PC-3 (cell line): ENCODE results near the gene ELK4. TPM values are rescaled to one million over a fixed set of nuclear protein-coding genes. Genes with fewer than 3 reads are reported as not detected.

Experiments
- ATAC-seq: fragments of 200-7000 bp; cut with Tn5 transposase; 2 replicates; pipeline ENCODE4 v1.9.1; 2020; ENCODE audit warnings: mild to moderate bottlenecking, moderate library complexity
- BruUV-seq: library from RNA; stranded (reverse); fragments of 400-500 nt; replicated peaks from 2 replicates; lab custom pipeline; 2021; lab: Mats Ljungman, UMichigan
- CTCF ChIA-PET: fragments of 300-600 bp; sonication (Branson Sonifier 250); formaldehyde crosslinking; loops from one replicate; lab custom pipeline; 2022; ENCODE audit warnings: antibody characterized with exemption; lab: Charles Lee
- POLR2A ChIA-PET: fragments of 300-600 bp; sonication (Branson Sonifier 250); formaldehyde crosslinking; loops from one replicate; lab custom pipeline; 2022; ENCODE audit warnings: antibody characterized with exemption; ENCODE audit not compliant: unreplicated experiment; lab: Charles Lee
- DNase-seq: peaks from one replicate; pipeline ENCODE4 v3.0.0-alpha.2; 2015
- H2AFZ ChIP-seq: fragments of 300-600 bp; sonication (generic); 2 replicates; pipeline ENCODE4 v1.6.0; 2016; ENCODE audit warnings: antibody characterized with exemption, low read length
- H3F3A ChIP-seq: fragments of 300-600 bp; sonication (generic); one replicate; pipeline ENCODE4 v1.6.0; 2017; ENCODE audit warnings: antibody characterized with exemption, low read length, control low read depth, mild to moderate bottlenecking; ENCODE audit not compliant: unreplicated experiment
- H3K27ac ChIP-seq: fragments of 300-600 bp; sonication (generic); 2 replicates; pipeline ENCODE4 v1.5.1; 2016; ENCODE audit warnings: mild to moderate bottlenecking, low read length
- H3K27me3 ChIP-seq: fragments of 300-600 bp; sonication (generic); 2 replicates; pipeline ENCODE4 v1.6.1; 2016; ENCODE audit warnings: low read length, mixed read lengths
- H3K36me3 ChIP-seq: fragments of 300-600 bp; sonication (generic); 2 replicates; pipeline ENCODE4 v1.6.1; 2016; ENCODE audit warnings: low read depth, mixed run types, low read length, mixed read lengths
- H3K4me1 ChIP-seq: fragments of 300-600 bp; sonication (generic); 2 replicates; pipeline ENCODE4 v1.5.1; 2016; ENCODE audit warnings: low read length; ENCODE audit not compliant: insufficient read depth
- H3K4me2 ChIP-seq: fragments of 300-600 bp; sonication (generic); 2 replicates; pipeline ENCODE4 v1.6.0; 2016; ENCODE audit warnings: low read length
- H3K4me3 ChIP-seq: fragments of 300-600 bp; sonication (generic); 2 replicates; pipeline ENCODE4 v1.5.1; 2016; ENCODE audit warnings: mild to moderate bottlenecking, low read length, mixed read lengths
- H3K79me2 ChIP-seq: fragments of 300-600 bp; sonication (generic); 2 replicates; pipeline ENCODE4 v1.6.1; 2017; ENCODE audit warnings: low read length, mixed read lengths
- H3K9ac ChIP-seq: fragments of 300-600 bp; sonication (generic); 2 replicates; pipeline ENCODE4 v1.6.0; 2016; ENCODE audit warnings: mild to moderate bottlenecking, low read length
- H3K9me2 ChIP-seq: fragments of 300-600 bp; sonication (generic); replicated peaks from 2 replicates; pipeline ENCODE4 v1.6.1; 2016; ENCODE audit warnings: mixed run types, low read length, mixed read lengths
- H3K9me3 ChIP-seq: fragments of 300-600 bp; sonication (generic); 2 replicates; pipeline ENCODE4 v1.6.1; 2016; ENCODE audit warnings: low read length, mixed read lengths
- H4K20me1 ChIP-seq: fragments of 300-600 bp; sonication (generic); 2 replicates; pipeline ENCODE4 v1.6.1; 2016; ENCODE audit warnings: low read length, mixed read lengths
- EZH2 ChIP-seq: fragments of 300-600 bp; sonication (generic); IDR thresholded peaks from one replicate; pipeline ENCODE4 v1.6.1; 2017; ENCODE audit warnings: antibody characterized with exemption, mild to moderate bottlenecking, low read length; ENCODE audit not compliant: unreplicated experiment
- EZH2phosphoT487 ChIP-seq: fragments of 300-600 bp; sonication (generic); IDR thresholded peaks from 2 replicates; pipeline ENCODE4 v1.6.1; 2018; ENCODE audit warnings: mild to moderate bottlenecking, antibody characterized with exemption, low read length, borderline replicate concordance
- intact Hi-C: fragments of 100-400 bp; cut with micrococcal nuclease; formaldehyde crosslinking; loops from 2 replicates; pipeline ENCODE4 v1.9.0; 2023
- total RNA-seq: library from RNA; depleted of rRNA; stranded (reverse); fragments of >200 nt; gene quantifications from 2 replicates; pipeline ENCODE4 v1.2.3, GENCODE V29; 2014
- TF ChIP-seq, protein P1 (sequence below): fragments of 300-600 bp; sonication (generic); conservative IDR thresholded peaks from 2 replicates; pipeline ENCODE4 v1.5.1; 2017; ENCODE audit warnings: antibody characterized with exemption, low read depth, mild to moderate bottlenecking, low read length

The ELK4 gene
- total RNA-seq, 1 experiment from 2014 or later, result 16.3 TPM

DNA sequence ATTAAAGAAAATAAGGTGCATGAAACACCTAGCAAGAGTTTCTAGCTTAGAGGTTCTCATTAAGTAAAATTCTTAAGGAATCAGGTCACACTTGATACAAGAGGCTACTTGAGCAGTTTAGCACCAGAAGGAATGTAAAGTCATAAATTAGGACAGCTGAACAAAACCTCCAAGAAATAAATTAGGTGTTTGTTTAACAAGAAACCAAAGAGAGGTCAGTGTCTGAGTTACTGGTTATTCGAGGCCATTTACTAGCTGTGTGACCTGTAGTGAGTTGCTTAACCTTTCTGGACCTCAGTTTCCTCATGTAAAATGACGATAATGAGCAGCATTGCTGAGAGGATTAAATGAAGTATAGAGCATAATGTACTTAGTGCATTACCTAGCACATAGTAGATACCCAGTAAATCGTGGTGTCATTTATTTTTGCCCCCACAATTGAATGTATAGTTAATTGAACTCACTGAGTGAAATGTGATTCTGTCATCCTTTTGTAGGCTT lies 908 bp upstream of the ELK4 start:
- Histone ChIP-seq H3K9me3 (no peaks in the 10 kb centered on the region), H4K20me1 (peaks cover 6% of the 10 kb centered on the region), H3K4me3 (peak overlapping the region; percentile 81), H3K9me2 (no peaks in the 10 kb centered on the region), H3F3A (no peaks in the 10 kb centered on the region), H3K27ac (peak overlapping the region; percentile 69; the same call in 1 of the 2 replicates), H3K4me1 (peaks cover 24% of the 10 kb centered on the region), H3K4me2 (peak overlapping the region; percentile 88), H2AFZ (peak overlapping the region; percentile 78), H3K27me3 (no peaks in the 10 kb centered on the region), H3K36me3 (no peaks in the 10 kb centered on the region), H3K9ac (peak overlapping the region; percentile 84), H3K79me2 (peaks cover 33% of the 10 kb centered on the region)
- BruUV-seq, result no TSS peak
- intact Hi-C loops, result loop anchor here (1.0 to 2.0 kb wide), 4 partner anchors 25 to 104 kb away; no protein-coding TSS in a partner anchor
- ATAC-seq, result no peak
- DNase-seq, result peak; percentile 27
- POLR2A ChIA-PET, result interaction anchor here (0.5 to 0.6 kb wide), 4 partner anchors 23 to 555 kb away, joined by 3 to 5 read pairs (median 4); no protein-coding TSS in a partner anchor
- CTCF ChIA-PET, result interaction anchor here (0.5 to 3.4 kb wide), 9 partner anchors 19 to 53 kb away, joined by 3 to 21 read pairs (median 6); no protein-coding TSS in a partner anchor
- TF ChIP-seq, protein P1, sequence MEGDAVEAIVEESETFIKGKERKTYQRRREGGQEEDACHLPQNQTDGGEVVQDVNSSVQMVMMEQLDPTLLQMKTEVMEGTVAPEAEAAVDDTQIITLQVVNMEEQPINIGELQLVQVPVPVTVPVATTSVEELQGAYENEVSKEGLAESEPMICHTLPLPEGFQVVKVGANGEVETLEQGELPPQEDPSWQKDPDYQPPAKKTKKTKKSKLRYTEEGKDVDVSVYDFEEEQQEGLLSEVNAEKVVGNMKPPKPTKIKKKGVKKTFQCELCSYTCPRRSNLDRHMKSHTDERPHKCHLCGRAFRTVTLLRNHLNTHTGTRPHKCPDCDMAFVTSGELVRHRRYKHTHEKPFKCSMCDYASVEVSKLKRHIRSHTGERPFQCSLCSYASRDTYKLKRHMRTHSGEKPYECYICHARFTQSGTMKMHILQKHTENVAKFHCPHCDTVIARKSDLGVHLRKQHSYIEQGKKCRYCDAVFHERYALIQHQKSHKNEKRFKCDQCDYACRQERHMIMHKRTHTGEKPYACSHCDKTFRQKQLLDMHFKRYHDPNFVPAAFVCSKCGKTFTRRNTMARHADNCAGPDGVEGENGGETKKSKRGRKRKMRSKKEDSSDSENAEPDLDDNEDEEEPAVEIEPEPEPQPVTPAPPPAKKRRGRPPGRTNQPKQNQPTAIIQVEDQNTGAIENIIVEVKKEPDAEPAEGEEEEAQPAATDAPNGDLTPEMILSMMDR, result no peak
- no peak for TF ChIP-seq EZH2
- no peak for TF ChIP-seq EZH2phosphoT487

DNA sequence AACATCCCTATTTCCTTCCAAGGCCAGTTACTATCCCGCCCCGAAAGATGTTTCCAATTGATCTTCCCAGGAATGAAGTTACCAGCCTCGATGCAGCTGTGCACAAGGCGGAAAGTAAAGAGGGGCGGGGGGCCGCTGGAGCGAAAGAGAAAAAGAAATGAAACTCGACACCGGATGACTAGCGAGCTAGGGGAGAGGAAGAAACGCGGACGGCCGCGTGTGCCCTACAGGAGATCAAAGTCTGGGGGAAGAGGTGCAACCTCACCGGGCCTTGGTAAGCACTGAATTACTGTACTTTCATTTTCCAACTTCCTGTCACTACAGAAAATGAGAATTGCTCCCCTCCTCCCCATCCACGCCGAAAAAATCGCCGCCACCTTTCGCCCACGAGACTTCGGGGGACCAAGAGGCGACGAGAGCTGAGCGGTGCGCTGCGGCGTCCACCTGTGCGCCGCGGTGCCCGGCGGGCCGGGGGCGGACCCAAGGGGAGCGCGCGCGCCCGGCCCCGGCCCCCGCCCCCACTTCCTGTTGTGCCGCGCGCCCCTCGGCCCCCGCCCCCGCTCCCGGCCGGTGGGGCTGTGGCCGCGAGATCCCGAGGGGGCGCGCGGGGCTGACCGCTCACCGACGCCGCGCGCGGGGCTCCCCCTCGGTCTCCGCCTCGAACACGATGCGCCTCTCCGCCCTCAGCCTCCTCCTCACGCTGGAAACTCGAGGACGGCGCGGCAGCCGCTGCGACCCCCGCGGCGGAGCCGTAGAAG lies 622 bp downstream of the ELK4 start:
- ChIA-PET POLR2A (interaction anchor here (0.8 kb wide), 1 partner anchor 87 kb away, joined by 10 read pairs; no protein-coding TSS in a partner anchor), CTCF (interaction anchor here (0.8 to 3.4 kb wide), 4 partner anchors 27 to 52 kb away, joined by 3 to 21 read pairs (median 4); no protein-coding TSS in a partner anchor)
- Histone ChIP-seq H2AFZ (peak overlapping the region; percentile 48), H3K4me1 (peaks cover 24% of the 10 kb centered on the region), H3F3A (no peaks in the 10 kb centered on the region), H3K4me3 (peak overlapping the region; percentile 86), H3K79me2 (peaks cover 49% of the 10 kb centered on the region), H3K9ac (peak overlapping the region; percentile 81), H4K20me1 (peaks cover 11% of the 10 kb centered on the region), H3K9me2 (no peaks in the 10 kb centered on the region), H3K36me3 (no peaks in the 10 kb centered on the region), H3K27ac (peak overlapping the region; percentile 76), H3K27me3 (no peaks in the 10 kb centered on the region), H3K9me3 (no peaks in the 10 kb centered on the region), H3K4me2 (peak overlapping the region; percentile 94)
- intact Hi-C loops, result no loop called here
- ATAC-seq (peak; percentile 61), DNase-seq (peak; percentile 84)
- peak; percentile 29; the same call in 1 of the 2 replicates for TF ChIP-seq EZH2phosphoT487
- TF ChIP-seq EZH2, result no peak
- BruUV-seq, result TSS peak; percentile 54

DNA sequence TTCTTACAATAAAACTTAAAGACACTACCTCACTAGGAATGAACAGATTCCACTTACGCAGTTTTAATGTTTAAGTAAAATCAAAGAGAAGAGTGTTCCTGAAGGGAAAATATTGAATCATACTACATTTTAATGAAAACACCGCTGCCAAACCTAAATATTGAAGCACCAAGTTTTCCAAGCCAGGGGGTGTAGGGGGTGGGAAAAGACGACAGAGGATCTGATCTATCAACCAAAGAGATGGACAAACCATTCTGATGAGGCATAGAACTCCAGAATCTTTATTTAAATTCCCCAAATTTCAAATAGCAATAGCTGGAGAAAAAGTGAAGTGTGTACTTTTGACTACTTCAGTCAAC lies 1.2 kb downstream of the ELK4 start:
- no peaks in the 10 kb centered on the region for H3K9me3 ChIP-seq
- peak overlapping the region; percentile 86 for H3K4me3 ChIP-seq
- TF ChIP-seq, protein P1, result no peak
- TF ChIP-seq EZH2, result no peak
- no peak for TF ChIP-seq EZH2phosphoT487
- CTCF ChIA-PET, result interaction anchor here (0.8 to 3.4 kb wide), 2 partner anchors 28 to 39 kb away, joined by 3 to 21 read pairs; no protein-coding TSS in a partner anchor
- H2AFZ ChIP-seq, result peak overlapping the region; percentile 48
- ATAC-seq, result no peak
- no TSS peak for BruUV-seq
- peaks cover 24% of the 10 kb centered on the region for H3K4me1 ChIP-seq
- H3K9ac ChIP-seq, result peak overlapping the region; percentile 81
- no peak for DNase-seq
- H3K4me2 ChIP-seq, result peak overlapping the region; percentile 94
- peaks cover 12% of the 10 kb centered on the region for H4K20me1 ChIP-seq
- H3K79me2 ChIP-seq, result peaks cover 53% of the 10 kb centered on the region
- no peaks in the 10 kb centered on the region for H3F3A ChIP-seq
- H3K36me3 ChIP-seq, result no peaks in the 10 kb centered on the region
- H3K9me2 ChIP-seq, result no peaks in the 10 kb centered on the region
- POLR2A ChIA-PET, result interaction anchor here (0.6 to 1.0 kb wide), 5 partner anchors 39 to 651 kb away, joined by 3 to 10 read pairs (median 3); no protein-coding TSS in a partner anchor
- H3K27me3 ChIP-seq, result no peaks in the 10 kb centered on the region
- intact Hi-C loops, result no loop called here
- H3K27ac ChIP-seq, result peak overlapping the region; percentile 76
